Lower lobe of right lung (tissue), 2 donors: ENCODE data around the gene TMED9. TPM values are rescaled to one million over a fixed set of nuclear protein-coding genes. Genes with fewer than 3 reads are reported as not detected.

Experiments used
- ATAC-seq, 2 donors: fragments of 200-7000 bp; cut with Tn5 transposase; one replicate each; pipeline ENCODE4 v1.9.1; 2020 to 2022; ENCODE audit warnings: mild to moderate bottlenecking in 2 of 2, moderate library complexity in 2 of 2
- DNase-seq: peaks from one replicate; pipeline ENCODE4 v3.0.0-alpha.2; 2020
- H3K27ac ChIP-seq: fragments of 200-600 bp; one replicate; pipeline ENCODE4 v1.8.0; 2022
- H3K27me3 ChIP-seq: fragments of 200-600 bp; one replicate; pipeline ENCODE4 v1.8.0; 2022; ENCODE audit warnings: low read depth
- H3K36me3 ChIP-seq: fragments of 200-600 bp; one replicate; pipeline ENCODE4 v1.8.0; 2022; ENCODE audit warnings: mild to moderate bottlenecking
- H3K4me1 ChIP-seq: fragments of 200-600 bp; one replicate; pipeline ENCODE4 v1.8.0; 2022
- H3K4me3 ChIP-seq: fragments of 200-600 bp; one replicate; pipeline ENCODE4 v1.8.0; 2022; ENCODE audit warnings: mild to moderate bottlenecking
- H3K9me3 ChIP-seq: fragments of 200-600 bp; one replicate; pipeline ENCODE4 v1.8.0; 2022
- intact Hi-C: fragments of 100-400 bp; cut with DNase I; formaldehyde crosslinking; loops from one replicate; pipeline ENCODE4 v1.11.0; 2022
- total RNA-seq: library from RNA; stranded (reverse); fragmentation: NEBNext Ultra II Directional; extraction: Animal tissue kit (Norgen Biotek cat#: 25700); gene quantifications from one replicate; pipeline ENCODE4 v1.2.1, GENCODE V29; 2021
- TF ChIP-seq, protein P1 (sequence below): fragments of 200-600 bp; IDR thresholded peaks from one replicate; pipeline ENCODE4 v1.8.0; 2022; ENCODE audit warnings: antibody characterized with exemption, mild to moderate bottlenecking
- donor health status: DM: no; HTN: yes; CAD: no; lungs with severe emphysema.

The TMED9 gene
- total RNA-seq, 1 donor from 2014 or later: 132 TPM

DNA sequence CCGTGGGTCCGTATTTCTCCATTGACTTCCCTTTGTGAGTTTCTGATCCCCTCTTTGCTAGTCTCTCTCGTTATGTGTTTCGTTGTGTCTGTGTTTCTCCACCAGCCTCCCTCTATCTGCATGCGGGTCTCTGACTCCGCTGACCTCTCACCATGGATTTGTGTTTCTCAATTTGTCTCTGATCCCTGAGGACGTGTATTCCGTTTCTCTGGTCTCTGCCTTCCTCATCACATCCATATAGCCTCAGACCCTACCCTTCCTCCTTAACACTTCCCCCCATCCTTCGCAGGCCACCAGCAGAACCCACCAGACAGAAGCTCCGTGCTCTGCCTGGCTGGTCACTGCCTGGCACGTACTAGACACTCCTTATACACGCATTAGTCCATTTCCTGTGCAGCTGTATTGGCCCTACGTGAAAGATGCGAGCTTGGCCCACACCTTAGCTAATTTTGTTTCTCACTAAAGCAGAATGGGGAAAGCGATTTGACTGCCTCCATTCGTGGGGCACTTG, 8.6 kb downstream of the TMED9 start:
- intact Hi-C loops: no loop called here
- Histone ChIP-seq H3K4me3 (peak overlapping the region; percentile 89), H3K9me3 (no peaks in the 10 kb centered on the region), H3K4me1 (peaks cover 10% of the 10 kb centered on the region), H3K27me3 (no peaks in the 10 kb centered on the region), H3K27ac (peak overlapping the region; percentile 87), H3K36me3 (peaks cover 13% of the 10 kb centered on the region)
- peak; percentile 4 to 12 for ATAC-seq
- no peak for DNase-seq
- TF ChIP-seq, protein P1, sequence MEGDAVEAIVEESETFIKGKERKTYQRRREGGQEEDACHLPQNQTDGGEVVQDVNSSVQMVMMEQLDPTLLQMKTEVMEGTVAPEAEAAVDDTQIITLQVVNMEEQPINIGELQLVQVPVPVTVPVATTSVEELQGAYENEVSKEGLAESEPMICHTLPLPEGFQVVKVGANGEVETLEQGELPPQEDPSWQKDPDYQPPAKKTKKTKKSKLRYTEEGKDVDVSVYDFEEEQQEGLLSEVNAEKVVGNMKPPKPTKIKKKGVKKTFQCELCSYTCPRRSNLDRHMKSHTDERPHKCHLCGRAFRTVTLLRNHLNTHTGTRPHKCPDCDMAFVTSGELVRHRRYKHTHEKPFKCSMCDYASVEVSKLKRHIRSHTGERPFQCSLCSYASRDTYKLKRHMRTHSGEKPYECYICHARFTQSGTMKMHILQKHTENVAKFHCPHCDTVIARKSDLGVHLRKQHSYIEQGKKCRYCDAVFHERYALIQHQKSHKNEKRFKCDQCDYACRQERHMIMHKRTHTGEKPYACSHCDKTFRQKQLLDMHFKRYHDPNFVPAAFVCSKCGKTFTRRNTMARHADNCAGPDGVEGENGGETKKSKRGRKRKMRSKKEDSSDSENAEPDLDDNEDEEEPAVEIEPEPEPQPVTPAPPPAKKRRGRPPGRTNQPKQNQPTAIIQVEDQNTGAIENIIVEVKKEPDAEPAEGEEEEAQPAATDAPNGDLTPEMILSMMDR: no peak

DNA sequence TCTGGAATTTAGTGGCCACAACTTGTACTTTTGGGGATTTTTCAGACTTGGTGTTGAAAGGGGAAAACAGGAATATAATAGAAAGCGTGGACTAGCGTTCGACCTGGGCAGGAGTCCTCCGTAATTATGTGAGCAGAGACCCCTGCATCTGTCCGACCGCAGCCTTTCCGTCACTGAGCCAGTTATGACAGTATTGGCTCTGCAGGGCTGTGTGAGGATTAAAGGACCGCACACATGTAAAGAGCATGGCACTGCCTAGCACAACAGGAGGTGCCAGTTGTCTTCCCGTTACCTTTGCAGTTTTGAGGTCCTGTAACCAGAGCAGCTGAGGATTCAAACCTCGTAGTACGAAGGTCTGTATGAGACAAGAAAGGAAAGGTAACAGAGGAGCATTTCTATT, 9.1 kb downstream of the TMED9 start:
- Histone ChIP-seq H3K27ac (no peak overlapping the region), H3K36me3 (peaks cover 10% of the 10 kb centered on the region), H3K27me3 (no peaks in the 10 kb centered on the region), H3K9me3 (no peaks in the 10 kb centered on the region), H3K4me3 (peak overlapping the region; percentile 89), H3K4me1 (peaks cover 10% of the 10 kb centered on the region)
- ATAC-seq (no peak), DNase-seq (no peak)
- TF ChIP-seq, protein P1: no peak
- intact Hi-C loops: no loop called here

DNA sequence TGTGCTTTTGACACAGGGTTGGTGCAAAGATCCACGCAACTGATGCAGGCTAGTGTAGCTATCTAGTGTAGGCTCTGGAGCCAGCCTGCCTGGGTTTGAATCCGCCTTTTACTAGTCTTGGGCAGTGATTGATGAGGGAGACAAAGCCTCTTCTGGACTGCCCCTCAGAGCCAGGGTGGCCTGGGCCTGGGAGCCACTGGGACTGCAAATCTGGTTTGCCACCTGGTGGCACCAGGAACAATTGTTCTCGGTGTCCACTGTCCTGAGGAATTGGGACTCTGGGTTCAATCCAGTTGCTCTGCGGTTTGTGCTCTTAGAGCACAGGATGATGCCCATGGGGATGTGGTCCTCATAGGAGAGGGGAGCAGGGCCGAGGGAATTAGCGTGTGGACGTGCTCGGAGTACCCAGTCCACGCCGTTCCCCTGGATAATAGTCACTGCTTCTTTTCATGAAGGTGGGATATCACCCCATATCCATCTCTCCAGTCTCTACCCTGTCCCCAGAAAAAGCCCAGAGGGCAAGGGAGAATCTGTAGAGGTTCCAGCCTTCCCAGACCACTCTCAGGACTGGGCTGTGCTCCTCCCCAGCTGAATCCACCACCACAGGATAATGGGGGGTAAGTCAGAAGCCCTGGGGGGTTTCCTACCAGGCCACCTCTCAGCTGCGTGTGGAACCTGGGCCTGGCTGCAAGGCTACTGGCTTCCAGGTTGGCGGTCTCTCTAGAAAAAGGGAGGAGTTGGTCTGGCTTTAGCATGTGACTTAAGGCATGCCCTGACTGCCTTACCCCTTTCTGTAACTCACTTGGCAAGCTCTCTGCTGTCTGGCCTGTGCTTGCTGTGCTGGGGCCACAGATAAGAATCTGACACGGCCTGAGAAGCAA, 9.8 kb downstream of the TMED9 start:
- ATAC-seq (no peak), DNase-seq (no peak)
- no peaks in the 10 kb centered on the region for H3K9me3 ChIP-seq
- TF ChIP-seq, protein P1: no peak
- H3K27ac ChIP-seq: no peak overlapping the region
- H3K36me3 ChIP-seq: peaks cover 4% of the 10 kb centered on the region
- no peak overlapping the region for H3K4me3 ChIP-seq
- H3K27me3 ChIP-seq: no peaks in the 10 kb centered on the region
- intact Hi-C loops: no loop called here
- H3K4me1 ChIP-seq: peaks cover 10% of the 10 kb centered on the region

DNA sequence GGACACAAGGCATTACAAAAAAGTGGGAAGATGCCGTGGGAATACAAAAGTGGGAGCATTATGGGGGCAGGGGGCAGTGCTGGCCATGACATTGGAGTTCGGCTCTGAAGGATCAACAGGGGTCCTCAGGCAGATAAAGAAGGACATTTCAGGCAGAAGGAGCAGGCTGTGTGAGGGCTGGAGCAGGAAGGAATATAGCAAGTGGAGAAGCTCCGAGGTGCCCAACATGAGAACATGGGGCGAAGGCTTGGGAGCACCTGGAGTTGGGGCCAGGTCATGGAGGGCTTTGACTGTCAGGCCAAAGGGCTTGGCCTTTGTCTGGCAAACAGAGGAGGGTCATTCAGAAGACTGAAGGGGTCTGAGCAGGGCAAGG, 10.4 kb downstream of the TMED9 start:
- no peak overlapping the region for H3K4me3 ChIP-seq
- no peaks in the 10 kb centered on the region for H3K9me3 ChIP-seq
- DNase-seq: no peak
- H3K27me3 ChIP-seq: no peaks in the 10 kb centered on the region
- H3K36me3 ChIP-seq: peaks cover 4% of the 10 kb centered on the region
- H3K27ac ChIP-seq: no peak overlapping the region
- intact Hi-C loops: no loop called here
- H3K4me1 ChIP-seq: peaks cover 17% of the 10 kb centered on the region
- TF ChIP-seq, protein P1: no peak
- ATAC-seq: no peak

DNA sequence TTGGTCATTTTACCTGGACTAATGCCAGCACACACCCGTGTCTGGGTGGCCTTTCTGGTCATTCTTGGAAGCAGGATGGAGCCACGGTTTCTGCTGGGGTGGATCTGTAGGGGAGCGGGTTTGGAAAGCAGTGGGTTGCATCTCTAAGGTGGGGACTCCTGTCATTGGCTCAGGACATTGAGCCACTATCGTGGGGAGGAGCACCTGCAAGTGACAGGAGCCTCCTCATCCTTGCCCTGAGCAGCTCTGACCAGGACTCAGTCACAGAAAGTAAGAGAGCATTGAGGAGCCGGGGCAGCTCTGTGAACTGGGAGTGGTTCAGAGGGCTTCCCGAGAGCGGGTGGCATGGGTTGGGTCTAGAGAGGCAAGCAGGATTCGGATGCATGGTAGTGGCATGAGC, 11.6 kb downstream of the TMED9 start:
- no peaks in the 10 kb centered on the region for H3K27me3 ChIP-seq
- peaks cover 4% of the 10 kb centered on the region for H3K36me3 ChIP-seq
- ATAC-seq: no peak
- no peaks in the 10 kb centered on the region for H3K9me3 ChIP-seq
- no peak overlapping the region for H3K4me3 ChIP-seq
- TF ChIP-seq, protein P1: no peak
- intact Hi-C loops: no loop called here
- no peak for DNase-seq
- H3K4me1 ChIP-seq: peaks cover 21% of the 10 kb centered on the region
- H3K27ac ChIP-seq: no peak overlapping the region
